K562 (cell line): ENCODE results near the gene GNG7. TPM values are rescaled to one million over a fixed set of nuclear protein-coding genes. Genes with fewer than 3 reads are reported as not detected.
A peak's percentile ranks its signal among the peaks of the same experiment; 100 is the strongest.

Source experiments
- ARNT ChIP-seq, 2 experiments: fragments of 450-650 bp; IDR thresholded peaks; 2 replicates each; pipeline ENCODE4 v1.6.1; 2016; ENCODE audit warnings: mild to moderate bottlenecking in 1 of 2
- CBFA2T2 ChIP-seq: fragments of 450-650 bp; conservative IDR thresholded peaks from 2 replicates; pipeline ENCODE4 v1.6.1; 2017; ENCODE audit warnings: mild to moderate bottlenecking
- CCAR2 ChIP-seq: fragments of 200-400 bp; formaldehyde crosslinking; IDR thresholded peaks from 2 replicates; pipeline ENCODE4 v1.6.1; 2017; ENCODE audit warnings: mild to moderate bottlenecking, low read depth, low read length
- CEBPG ChIP-seq, 3 experiments: fragments of 200-800 bp in 1 of 3; sonication (Bioruptor generic) in 1 of 3; sonication (generic) in 1 of 3; formaldehyde crosslinking in 1 of 3; IDR thresholded peaks in 2 of 3; conservative IDR thresholded peaks in 1 of 3; 2 replicates each; pipeline versions ENCODE4 v1.6.1 to v1.8.0; 2016 to 2022; ENCODE audit warnings: missing compliant biosample characterization in 2 of 3, missing genetic modification characterization in 2 of 3, mild to moderate bottlenecking in 1 of 3, missing genetic modification reagents in 1 of 3
- CREB1 ChIP-seq, 2 experiments: sonication (generic) in 1 of 2; formaldehyde crosslinking in 1 of 2; IDR thresholded peaks; 2 replicates each; pipeline versions ENCODE4 v1.6.1 to v1.8.0; 2012 to 2022; ENCODE audit warnings: inconsistent platforms in 1 of 2, mild to moderate bottlenecking in 1 of 2, missing genetic modification reagents in 1 of 2, moderate library complexity in 1 of 2
- ETS2 ChIP-seq: IDR thresholded peaks from 2 replicates; pipeline ENCODE4 v1.6.1; 2016; ENCODE audit warnings: borderline replicate concordance, missing genetic modification characterization, mild to moderate bottlenecking, moderate library complexity, missing compliant biosample characterization; ENCODE audit not compliant: poor library complexity, severe bottlenecking
- EWSR1 ChIP-seq: fragments of 450-650 bp; IDR thresholded peaks from 2 replicates; pipeline ENCODE4 v1.6.1; 2018; ENCODE audit warnings: borderline replicate concordance, mild to moderate bottlenecking, low read depth, moderate library complexity; ENCODE audit not compliant: partially characterized antibody
- EZH2 ChIP-seq: IDR thresholded peaks from 2 replicates; pipeline ENCODE4 v1.6.1; 2012; ENCODE audit warnings: low read depth, mild to moderate bottlenecking, inconsistent platforms, low read length, borderline replicate concordance
- HLTF ChIP-seq: fragments of 450-650 bp; IDR thresholded peaks from 2 replicates; pipeline ENCODE4 v1.6.1; 2016
- HNRNPLL ChIP-seq: fragments of 200-400 bp; formaldehyde crosslinking; IDR thresholded peaks from 2 replicates; pipeline ENCODE4 v1.6.1; 2017; ENCODE audit warnings: low read length, low read depth, mild to moderate bottlenecking; ENCODE audit not compliant: poor library complexity, severe bottlenecking
- MTF1 ChIP-seq: fragments of 250-450 bp; sonication (Bioruptor Pico); IDR thresholded peaks from 2 replicates; pipeline ENCODE4 v1.9.0; 2021; ENCODE audit warnings: moderate library complexity, mild to moderate bottlenecking, inconsistent platforms, borderline replicate concordance
- NFRKB ChIP-seq: fragments of 450-650 bp; IDR thresholded peaks from 2 replicates; pipeline ENCODE4 v1.6.1; 2016; ENCODE audit warnings: low read depth
- NFYB ChIP-seq: IDR thresholded peaks from 2 replicates; pipeline ENCODE4 v1.6.1; 2011; ENCODE audit warnings: mild to moderate bottlenecking, moderate library complexity; ENCODE audit not compliant: insufficient read length; ENCODE audit errors: extremely low read depth
- PRMT5 ChIP-seq: sonication (generic); formaldehyde crosslinking; IDR thresholded peaks from 2 replicates; pipeline ENCODE4 v1.5.0; 2020; ENCODE audit warnings: missing genetic modification reagents
- SOX6 ChIP-seq: fragments of 450-650 bp; IDR thresholded peaks from 2 replicates; pipeline ENCODE4 v1.6.1; 2014; ENCODE audit warnings: mild to moderate bottlenecking
- TEAD2 ChIP-seq: fragments of 450-650 bp; IDR thresholded peaks from 2 replicates; pipeline ENCODE4 v1.6.1; 2016; ENCODE audit warnings: missing genetic modification characterization, control low read depth, missing compliant biosample characterization
- TRIM24 ChIP-seq, 2 experiments: fragments of 450-650 bp; IDR thresholded peaks; 2 replicates each; pipeline ENCODE4 v1.6.1; 2016
- ZBTB8A ChIP-seq: fragments of 450-650 bp; IDR thresholded peaks from 2 replicates; pipeline ENCODE4 v1.6.1; 2018; ENCODE audit warnings: mild to moderate bottlenecking, moderate library complexity; ENCODE audit not compliant: partially characterized antibody
- ZNF224 ChIP-seq: sonication (generic); formaldehyde crosslinking; IDR thresholded peaks from 2 replicates; pipeline ENCODE4 v1.8.0; 2022; ENCODE audit warnings: mild to moderate bottlenecking, missing genetic modification reagents
- ZNF347 ChIP-seq: fragments of 450-650 bp; formaldehyde crosslinking; IDR thresholded peaks from 2 replicates; pipeline ENCODE4 v1.4.0; 2020; ENCODE audit warnings: low read depth, mild to moderate bottlenecking, moderate library complexity
- ZNF384 ChIP-seq: IDR thresholded peaks from 2 replicates; pipeline ENCODE4 v1.6.1; 2012; ENCODE audit warnings: low read depth, low read length, improper control_type of control experiment
- ZNF778 ChIP-seq: fragments of 450-650 bp; formaldehyde crosslinking; IDR thresholded peaks from 2 replicates; pipeline ENCODE4 v1.4.0; 2020; ENCODE audit warnings: mild to moderate bottlenecking, moderate library complexity
- polyA plus RNA-seq, 8 experiments: library from polyadenylated mRNA; depleted of rRNA in 4 of 8; stranded (reverse) in 5 of 8; unstranded in 3 of 8; fragments of >200 nt; fragmentation: Nextera tagmentation in 2 of 8; fragmentation: Illumina TruSeq in 1 of 8; extraction: Ambion mirVana in 2 of 8; extraction: Trizol in 1 of 8; gene quantifications; 2 replicates each; pipeline versions ENCODE4 v1.2.1 to v1.2.3, GENCODE V29; 2011 to 2014; ENCODE audit warnings: inconsistent platforms in 1 of 8, missing spikeins in 1 of 8
- total RNA-seq, 7 experiments: library from RNA; depleted of rRNA in 6 of 7; stranded (reverse); fragments of >200 nt in 6 of 7; fragmentation: Illumina TruSeq in 2 of 7; extraction: Trizol in 2 of 7; gene quantifications; 2 replicates each; pipeline versions ENCODE4 v1.2.1 to v1.2.3, GENCODE V29; 2011 to 2021; ENCODE audit warnings: low replicate concordance in 1 of 7
- TF ChIP-seq, protein P1 (sequence below): fragments of 250-450 bp; sonication (Bioruptor Pico); IDR thresholded peaks from 2 replicates; pipeline ENCODE4 v1.5.0; 2020; ENCODE audit warnings: mild to moderate bottlenecking, borderline replicate concordance
- TF ChIP-seq, protein P2 (sequence below): sonication (generic); IDR thresholded peaks from 2 replicates; pipeline ENCODE4 v1.6.1; 2016
- TF ChIP-seq, protein P3 (sequence below): fragments of 450-650 bp; IDR thresholded peaks from 2 replicates; pipeline ENCODE4 v1.6.1; 2016; ENCODE audit warnings: missing biosample characterization, missing genetic modification characterization
- TF ChIP-seq, protein P4 (sequence below): sonication (generic); formaldehyde crosslinking; IDR thresholded peaks from 2 replicates; pipeline ENCODE4 v1.5.0; 2020; ENCODE audit warnings: missing genetic modification reagents

The GNG7 gene
- total and polyA plus RNA-seq, 9 of the 15 experiments (the other 6 are each of a cell fraction or from before 2014, with no cell fraction given): 0.01 to 0.20 (median 0.06) TPM; not detected in 1

DNA sequence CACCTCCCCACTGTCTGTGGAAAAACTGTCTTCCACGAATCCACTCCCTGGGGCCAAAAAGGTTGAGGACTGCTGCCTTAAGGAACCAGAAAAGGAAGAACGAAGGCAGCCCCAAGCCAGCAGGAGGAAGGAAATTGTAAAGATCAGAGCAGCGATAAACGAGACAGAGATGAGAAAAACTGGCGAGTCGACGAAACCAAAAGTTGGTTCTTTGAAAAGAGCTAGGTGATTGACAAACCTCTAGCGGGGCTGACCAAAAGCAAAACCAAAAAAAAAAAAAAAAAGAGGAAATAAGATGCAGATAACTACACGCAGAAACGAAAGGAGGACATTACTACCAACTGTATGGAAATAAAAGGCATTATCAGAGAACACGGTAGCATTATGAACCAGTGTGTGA is 149.6 kb downstream of the GNG7 start (continued):
- peak; percentile 47; the same call in 1 of the 2 replicates for TF ChIP-seq HLTF
- peak in 1 of 2 experiments; percentile 10; a peak in 1 of 4 replicates for TF ChIP-seq TRIM24 (IDR thresholded peaks at IDR 0.05)
- 0 out of 4 replicates have a peak, but pooled peaks of 1 of the 2 experiments have one; percentile 43 for TF ChIP-seq ARNT (IDR thresholded peaks at IDR 0.05)
- no peak for TF ChIP-seq NFRKB
- TF ChIP-seq MTF1 (CRISPR knock-in tag): no peak
- TF ChIP-seq, protein P1, sequence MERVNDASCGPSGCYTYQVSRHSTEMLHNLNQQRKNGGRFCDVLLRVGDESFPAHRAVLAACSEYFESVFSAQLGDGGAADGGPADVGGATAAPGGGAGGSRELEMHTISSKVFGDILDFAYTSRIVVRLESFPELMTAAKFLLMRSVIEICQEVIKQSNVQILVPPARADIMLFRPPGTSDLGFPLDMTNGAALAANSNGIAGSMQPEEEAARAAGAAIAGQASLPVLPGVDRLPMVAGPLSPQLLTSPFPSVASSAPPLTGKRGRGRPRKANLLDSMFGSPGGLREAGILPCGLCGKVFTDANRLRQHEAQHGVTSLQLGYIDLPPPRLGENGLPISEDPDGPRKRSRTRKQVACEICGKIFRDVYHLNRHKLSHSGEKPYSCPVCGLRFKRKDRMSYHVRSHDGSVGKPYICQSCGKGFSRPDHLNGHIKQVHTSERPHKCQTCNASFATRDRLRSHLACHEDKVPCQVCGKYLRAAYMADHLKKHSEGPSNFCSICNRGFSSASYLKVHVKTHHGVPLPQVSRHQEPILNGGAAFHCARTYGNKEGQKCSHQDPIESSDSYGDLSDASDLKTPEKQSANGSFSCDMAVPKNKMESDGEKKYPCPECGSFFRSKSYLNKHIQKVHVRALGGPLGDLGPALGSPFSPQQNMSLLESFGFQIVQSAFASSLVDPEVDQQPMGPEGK (CRISPR knock-in tag): no peak
- no peak for TF ChIP-seq ZBTB8A
- TF ChIP-seq, protein P2, sequence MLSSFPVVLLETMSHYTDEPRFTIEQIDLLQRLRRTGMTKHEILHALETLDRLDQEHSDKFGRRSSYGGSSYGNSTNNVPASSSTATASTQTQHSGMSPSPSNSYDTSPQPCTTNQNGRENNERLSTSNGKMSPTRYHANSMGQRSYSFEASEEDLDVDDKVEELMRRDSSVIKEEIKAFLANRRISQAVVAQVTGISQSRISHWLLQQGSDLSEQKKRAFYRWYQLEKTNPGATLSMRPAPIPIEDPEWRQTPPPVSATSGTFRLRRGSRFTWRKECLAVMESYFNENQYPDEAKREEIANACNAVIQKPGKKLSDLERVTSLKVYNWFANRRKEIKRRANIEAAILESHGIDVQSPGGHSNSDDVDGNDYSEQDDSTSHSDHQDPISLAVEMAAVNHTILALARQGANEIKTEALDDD: peak; percentile 46; the same call in 1 of the 2 replicates
- TF ChIP-seq EZH2: no peak
- no peak for TF ChIP-seq EWSR1
- no peak for TF ChIP-seq CEBPG (CRISPR knock-in tag; IDR thresholded peaks at IDR 0.05)
- TF ChIP-seq CEBPG (tag; conservative IDR thresholded peaks at IDR 0.05 in 1 of 2, IDR thresholded peaks at IDR 0.05 in 1 of 2): no peak
- no peak for TF ChIP-seq CREB1 (IDR thresholded peaks at IDR 0.05)
- no peak for TF ChIP-seq CREB1 (CRISPR knock-in tag; IDR thresholded peaks at IDR 0.05)
- no peak for TF ChIP-seq ZNF778 (CRISPR knock-in tag)
- TF ChIP-seq, protein P3, sequence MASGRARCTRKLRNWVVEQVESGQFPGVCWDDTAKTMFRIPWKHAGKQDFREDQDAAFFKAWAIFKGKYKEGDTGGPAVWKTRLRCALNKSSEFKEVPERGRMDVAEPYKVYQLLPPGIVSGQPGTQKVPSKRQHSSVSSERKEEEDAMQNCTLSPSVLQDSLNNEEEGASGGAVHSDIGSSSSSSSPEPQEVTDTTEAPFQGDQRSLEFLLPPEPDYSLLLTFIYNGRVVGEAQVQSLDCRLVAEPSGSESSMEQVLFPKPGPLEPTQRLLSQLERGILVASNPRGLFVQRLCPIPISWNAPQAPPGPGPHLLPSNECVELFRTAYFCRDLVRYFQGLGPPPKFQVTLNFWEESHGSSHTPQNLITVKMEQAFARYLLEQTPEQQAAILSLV (tag): no peak
- TF ChIP-seq ZNF347 (CRISPR knock-in tag): no peak
- TF ChIP-seq ZNF224 (CRISPR knock-in tag): no peak
- TF ChIP-seq, protein P4, sequence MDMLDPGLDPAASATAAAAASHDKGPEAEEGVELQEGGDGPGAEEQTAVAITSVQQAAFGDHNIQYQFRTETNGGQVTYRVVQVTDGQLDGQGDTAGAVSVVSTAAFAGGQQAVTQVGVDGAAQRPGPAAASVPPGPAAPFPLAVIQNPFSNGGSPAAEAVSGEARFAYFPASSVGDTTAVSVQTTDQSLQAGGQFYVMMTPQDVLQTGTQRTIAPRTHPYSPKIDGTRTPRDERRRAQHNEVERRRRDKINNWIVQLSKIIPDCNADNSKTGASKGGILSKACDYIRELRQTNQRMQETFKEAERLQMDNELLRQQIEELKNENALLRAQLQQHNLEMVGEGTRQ (CRISPR knock-in tag): no peak
- TF ChIP-seq ZNF384: peak; percentile 93
- TF ChIP-seq CCAR2: no peak
- no peak for TF ChIP-seq CBFA2T2
- no peak for TF ChIP-seq ETS2 (tag)
- TF ChIP-seq SOX6: peak; percentile 43; the same call in 1 of the 2 replicates
- no peak for TF ChIP-seq NFYB
- no peak for TF ChIP-seq PRMT5 (CRISPR knock-in tag)
- no peak for TF ChIP-seq TEAD2 (tag)
- TF ChIP-seq HNRNPLL: no peak
